ENCODE data around the gene ASIC2.

GRCh38 chr17:33220036-33220435 is 73.1 kb downstream of the ASIC2 start:
- TF ChIP-seq ZNF8 (CRISPR knock-in tag; IDR thresholded peaks at IDR 0.05) (no peak), TCF4 (CRISPR knock-in tag; IDR thresholded peaks at IDR 0.05; ENCODE audit: borderline replicate concordance) (no peak), ZFP30 (CRISPR knock-in tag; IDR thresholded peaks at IDR 0.05) (no peak), ARNTL (CRISPR knock-in tag; IDR thresholded peaks at IDR 0.05; ENCODE audit: borderline replicate concordance, low read depth) (no peak), PATZ1 (CRISPR knock-in tag; IDR thresholded peaks at IDR 0.05; ENCODE audit: borderline replicate concordance) (no peak), TOX (CRISPR knock-in tag; IDR thresholded peaks at IDR 0.05; ENCODE audit: borderline replicate concordance) (no peak), POU6F1 (CRISPR knock-in tag; IDR thresholded peaks at IDR 0.05; ENCODE audit: borderline replicate concordance, low read depth) (no peak), ESRRG (CRISPR knock-in tag; IDR thresholded peaks at IDR 0.05) (no peak), OSR1 (CRISPR knock-in tag; IDR thresholded peaks at IDR 0.05) (no peak), ISL1 (CRISPR knock-in tag; IDR thresholded peaks at IDR 0.05) (no peak), ZFP3 (CRISPR knock-in tag; IDR thresholded peaks at IDR 0.05) (no peak)

Measured in SK-N-SH treated with all-trans-retinoic acid at 6 μM for 48 hours (cell line).